Measurements from ENCODE around the gene ST6GAL2.

The ST6GAL2 gene

GRCh38 chr2:106890606-106891005, 4.6 kb upstream of the ST6GAL2 start:
- DNase-seq: no peak
- H3K4me1 ChIP-seq (ENCODE audit: control insufficient read depth, insufficient read depth, low read length, poor library complexity, severe bottlenecking): no peaks in the 10 kb centered on the region
- H3K27ac ChIP-seq (ENCODE audit: insufficient read depth, low read length, poor library complexity, severe bottlenecking): no peak overlapping the region
- H3K9me3 ChIP-seq (ENCODE audit: control insufficient read depth, low read length): no peaks in the 10 kb centered on the region
- peaks cover 6% of the 10 kb centered on the region for H3K27me3 ChIP-seq (replicated peaks; ENCODE audit: control insufficient read depth, insufficient read depth, low read length, poor library complexity, severe bottlenecking)
- H3K4me3 ChIP-seq (ENCODE audit: insufficient read depth, low read depth, low read length, poor library complexity, severe bottlenecking): no peak overlapping the region
- H3K36me3 ChIP-seq (ENCODE audit: control insufficient read depth, insufficient read depth, low read length): no peaks in the 10 kb centered on the region

DNA sequence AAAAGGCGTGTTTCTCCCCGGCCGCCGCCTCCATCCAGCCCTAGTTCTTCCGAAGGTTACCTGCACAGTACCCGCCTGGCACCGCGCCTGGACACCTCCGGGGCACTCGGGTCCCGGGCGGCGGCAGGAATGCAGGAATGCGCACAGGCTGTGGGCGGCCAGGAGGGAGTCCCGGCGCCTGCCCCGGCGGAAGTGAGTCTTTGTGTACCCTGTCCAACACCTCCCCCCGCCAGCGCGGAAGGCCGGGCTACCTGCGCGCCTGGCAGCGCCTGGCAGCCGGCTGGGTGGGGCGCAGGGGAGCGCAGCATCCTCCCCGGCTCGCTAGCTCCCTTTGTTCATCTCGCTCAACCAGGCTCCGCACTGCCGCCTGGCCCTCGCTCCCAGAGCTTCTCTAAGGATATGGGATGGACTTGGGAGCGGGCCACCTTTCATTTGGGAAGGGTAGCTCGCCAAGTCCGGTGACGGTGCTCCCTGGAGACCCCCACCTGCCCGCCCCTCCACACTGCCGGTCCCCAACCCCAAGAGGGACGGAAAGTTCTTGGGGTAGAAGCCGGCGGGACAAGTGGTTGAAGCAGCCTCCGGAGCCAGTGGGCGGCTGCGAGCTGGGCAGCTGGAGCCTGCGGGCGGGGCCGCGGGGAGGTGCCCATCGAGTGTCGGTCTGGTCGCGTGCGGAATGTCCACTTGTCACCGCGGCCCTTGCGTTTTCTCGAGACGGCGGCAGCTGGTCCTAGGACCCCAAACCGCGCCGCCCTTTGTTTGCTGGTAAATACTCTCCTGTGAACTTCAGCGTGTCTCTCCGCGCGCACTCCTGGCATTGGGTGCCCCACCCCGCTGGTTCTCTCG, 1.2 kb upstream of the ST6GAL2 start:
- Histone ChIP-seq H3K27me3 (replicated peaks; ENCODE audit: control insufficient read depth, insufficient read depth, low read length, poor library complexity, severe bottlenecking) (peaks cover 6% of the 10 kb centered on the region), H3K36me3 (ENCODE audit: control insufficient read depth, insufficient read depth, low read length) (no peaks in the 10 kb centered on the region), H3K4me1 (ENCODE audit: control insufficient read depth, insufficient read depth, low read length, poor library complexity, severe bottlenecking) (no peaks in the 10 kb centered on the region), H3K27ac (ENCODE audit: insufficient read depth, low read length, poor library complexity, severe bottlenecking) (no peak overlapping the region), H3K4me3 (ENCODE audit: insufficient read depth, low read depth, low read length, poor library complexity, severe bottlenecking) (no peak overlapping the region), H3K9me3 (ENCODE audit: control insufficient read depth, low read length) (no peaks in the 10 kb centered on the region)
- no peak for DNase-seq

GRCh38 chr2:106885329-106885728, 638 bp downstream of the ST6GAL2 start:
- Histone ChIP-seq H3K9me3 (ENCODE audit: control insufficient read depth, low read length) (no peaks in the 10 kb centered on the region), H3K36me3 (ENCODE audit: control insufficient read depth, insufficient read depth, low read length) (no peaks in the 10 kb centered on the region), H3K27ac (ENCODE audit: insufficient read depth, low read length, poor library complexity, severe bottlenecking) (no peak overlapping the region), H3K27me3 (replicated peaks; ENCODE audit: control insufficient read depth, insufficient read depth, low read length, poor library complexity, severe bottlenecking) (peaks cover 6% of the 10 kb centered on the region), H3K4me1 (ENCODE audit: control insufficient read depth, insufficient read depth, low read length, poor library complexity, severe bottlenecking) (no peaks in the 10 kb centered on the region), H3K4me3 (ENCODE audit: insufficient read depth, low read depth, low read length, poor library complexity, severe bottlenecking) (no peak overlapping the region)
- no peak for DNase-seq

GRCh38 chr2:106882673-106883072, 3.3 kb downstream of the ST6GAL2 start:
- Histone ChIP-seq H3K4me3 (ENCODE audit: insufficient read depth, low read depth, low read length, poor library complexity, severe bottlenecking) (no peak overlapping the region), H3K27me3 (replicated peaks; ENCODE audit: control insufficient read depth, insufficient read depth, low read length, poor library complexity, severe bottlenecking) (peaks cover 6% of the 10 kb centered on the region)
- no peak for DNase-seq

DNA sequence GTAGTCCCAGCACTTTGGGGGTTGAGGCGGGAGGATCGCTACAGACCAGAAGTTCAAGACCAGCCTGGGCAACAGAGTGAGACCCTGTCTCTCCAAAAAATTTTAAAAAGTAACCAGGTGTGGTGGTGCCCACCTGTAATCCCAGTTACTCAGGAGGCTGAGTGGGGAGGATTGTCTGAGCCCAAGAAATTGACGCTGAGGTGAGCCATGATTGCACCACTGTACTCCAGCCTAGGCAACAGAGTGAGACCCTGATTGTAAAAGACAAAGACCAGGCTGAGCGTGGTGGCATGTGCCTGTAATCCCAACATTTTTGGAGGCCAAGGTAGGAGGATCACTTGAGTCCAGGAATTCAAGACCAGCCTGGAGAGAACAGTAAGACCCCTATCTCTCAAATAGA, 7.8 kb downstream of the ST6GAL2 start:
- H3K4me3 ChIP-seq (ENCODE audit: insufficient read depth, low read depth, low read length, poor library complexity, severe bottlenecking): no peak overlapping the region
- no peaks in the 10 kb centered on the region for H3K36me3 ChIP-seq (ENCODE audit: control insufficient read depth, insufficient read depth, low read length)
- H3K4me1 ChIP-seq (ENCODE audit: control insufficient read depth, insufficient read depth, low read length, poor library complexity, severe bottlenecking): no peaks in the 10 kb centered on the region
- H3K27me3 ChIP-seq (replicated peaks; ENCODE audit: control insufficient read depth, insufficient read depth, low read length, poor library complexity, severe bottlenecking): no peaks in the 10 kb centered on the region
- no peak for DNase-seq
- H3K9me3 ChIP-seq (ENCODE audit: control insufficient read depth, low read length): no peaks in the 10 kb centered on the region
- H3K27ac ChIP-seq (ENCODE audit: insufficient read depth, low read length, poor library complexity, severe bottlenecking): no peak overlapping the region

More at GRCh38 chr2:106882673-106883072, 3.3 kb downstream of the ST6GAL2 start:
- H3K27ac ChIP-seq (ENCODE audit: insufficient read depth, low read length, poor library complexity, severe bottlenecking): no peak overlapping the region
- H3K36me3 ChIP-seq (ENCODE audit: control insufficient read depth, insufficient read depth, low read length): no peaks in the 10 kb centered on the region
- H3K9me3 ChIP-seq (ENCODE audit: control insufficient read depth, low read length): no peaks in the 10 kb centered on the region
- H3K4me1 ChIP-seq (ENCODE audit: control insufficient read depth, insufficient read depth, low read length, poor library complexity, severe bottlenecking): no peaks in the 10 kb centered on the region

GRCh38 chr2:106876699-106877098, 9.3 kb downstream of the ST6GAL2 start:
- no peaks in the 10 kb centered on the region for H3K27me3 ChIP-seq (replicated peaks; ENCODE audit: control insufficient read depth, insufficient read depth, low read length, poor library complexity, severe bottlenecking)
- no peak overlapping the region for H3K27ac ChIP-seq (ENCODE audit: insufficient read depth, low read length, poor library complexity, severe bottlenecking)
- H3K4me3 ChIP-seq (ENCODE audit: insufficient read depth, low read depth, low read length, poor library complexity, severe bottlenecking): no peak overlapping the region
- H3K9me3 ChIP-seq (ENCODE audit: control insufficient read depth, low read length): no peaks in the 10 kb centered on the region
- DNase-seq: no peak
- H3K36me3 ChIP-seq (ENCODE audit: control insufficient read depth, insufficient read depth, low read length): no peaks in the 10 kb centered on the region
- no peaks in the 10 kb centered on the region for H3K4me1 ChIP-seq (ENCODE audit: control insufficient read depth, insufficient read depth, low read length, poor library complexity, severe bottlenecking)

GRCh38 chr2:106869512-106870275, 16.3 kb downstream of the ST6GAL2 start:
- no peaks in the 10 kb centered on the region for H3K27me3 ChIP-seq (replicated peaks; ENCODE audit: control insufficient read depth, insufficient read depth, low read length, poor library complexity, severe bottlenecking)
- H3K4me1 ChIP-seq (ENCODE audit: control insufficient read depth, insufficient read depth, low read length, poor library complexity, severe bottlenecking): no peaks in the 10 kb centered on the region
- H3K9me3 ChIP-seq (ENCODE audit: control insufficient read depth, low read length): no peaks in the 10 kb centered on the region
- no peak overlapping the region for H3K4me3 ChIP-seq (ENCODE audit: insufficient read depth, low read depth, low read length, poor library complexity, severe bottlenecking)
- H3K36me3 ChIP-seq (ENCODE audit: control insufficient read depth, insufficient read depth, low read length): no peaks in the 10 kb centered on the region
- DNase-seq: no peak
- no peak overlapping the region for H3K27ac ChIP-seq (ENCODE audit: insufficient read depth, low read length, poor library complexity, severe bottlenecking)

GRCh38 chr2:106868275-106868674, 17.7 kb downstream of the ST6GAL2 start:
- H3K4me1 ChIP-seq (ENCODE audit: control insufficient read depth, insufficient read depth, low read length, poor library complexity, severe bottlenecking): no peaks in the 10 kb centered on the region
- H3K36me3 ChIP-seq (ENCODE audit: control insufficient read depth, insufficient read depth, low read length): no peaks in the 10 kb centered on the region
- no peak overlapping the region for H3K27ac ChIP-seq (ENCODE audit: insufficient read depth, low read length, poor library complexity, severe bottlenecking)
- no peaks in the 10 kb centered on the region for H3K9me3 ChIP-seq (ENCODE audit: control insufficient read depth, low read length)
- no peak overlapping the region for H3K4me3 ChIP-seq (ENCODE audit: insufficient read depth, low read depth, low read length, poor library complexity, severe bottlenecking)
- H3K27me3 ChIP-seq (replicated peaks; ENCODE audit: control insufficient read depth, insufficient read depth, low read length, poor library complexity, severe bottlenecking): no peaks in the 10 kb centered on the region
- no peak for DNase-seq

DNA sequence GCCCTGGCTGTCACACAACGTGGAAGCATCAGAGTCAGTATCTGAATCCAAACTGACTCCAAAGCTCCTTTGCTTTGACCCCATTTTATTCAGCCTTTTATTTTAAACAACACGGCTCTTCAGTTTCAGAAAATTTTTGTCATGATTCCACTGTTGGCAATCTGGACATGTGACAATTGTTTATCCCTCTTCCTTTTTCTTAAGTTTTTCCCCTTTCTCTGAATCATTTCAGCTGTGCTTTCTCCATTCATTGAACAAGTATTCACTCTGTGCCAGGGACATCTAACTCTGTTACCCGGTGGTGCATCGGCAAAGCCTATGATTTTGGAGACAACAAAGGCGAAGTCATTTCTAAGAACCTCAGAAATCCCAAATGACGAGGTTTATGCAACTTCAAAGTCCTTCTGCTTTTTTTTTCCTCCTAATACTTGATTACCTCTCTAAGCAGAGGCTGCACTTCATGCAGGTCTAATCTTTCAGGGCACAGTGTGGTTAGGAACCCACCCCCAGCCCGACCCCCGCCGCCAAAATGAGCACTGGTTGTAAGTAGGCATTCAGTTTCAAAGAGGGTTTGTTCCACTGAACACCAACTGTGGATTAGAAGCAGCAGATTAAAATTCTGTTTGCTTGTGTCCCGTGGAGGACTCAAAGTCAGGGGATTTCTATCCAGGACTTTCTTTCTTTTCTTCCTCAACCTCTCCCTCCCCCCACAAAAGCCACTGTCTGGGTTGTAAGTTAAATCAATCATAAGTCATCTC, 18.6 kb downstream of the ST6GAL2 start:
- no peaks in the 10 kb centered on the region for H3K27me3 ChIP-seq (replicated peaks; ENCODE audit: control insufficient read depth, insufficient read depth, low read length, poor library complexity, severe bottlenecking)
- DNase-seq: no peak
- H3K4me1 ChIP-seq (ENCODE audit: control insufficient read depth, insufficient read depth, low read length, poor library complexity, severe bottlenecking): no peaks in the 10 kb centered on the region
- no peaks in the 10 kb centered on the region for H3K9me3 ChIP-seq (ENCODE audit: control insufficient read depth, low read length)
- H3K27ac ChIP-seq (ENCODE audit: insufficient read depth, low read length, poor library complexity, severe bottlenecking): no peak overlapping the region
- no peaks in the 10 kb centered on the region for H3K36me3 ChIP-seq (ENCODE audit: control insufficient read depth, insufficient read depth, low read length)
- no peak overlapping the region for H3K4me3 ChIP-seq (ENCODE audit: insufficient read depth, low read depth, low read length, poor library complexity, severe bottlenecking)
